Measurements from ENCODE around the gene PRKCH.

- TF ChIP-seq POLR2AphosphoS5 (IDR thresholded peaks at IDR 0.05) (no peak), TAF1 (IDR thresholded peaks at IDR 0.05; ENCODE audit: low read depth) (no peak), REST (IDR thresholded peaks at IDR 0.05; ENCODE audit: borderline replicate concordance) (no peak)
- TF ChIP-seq, protein P1, sequence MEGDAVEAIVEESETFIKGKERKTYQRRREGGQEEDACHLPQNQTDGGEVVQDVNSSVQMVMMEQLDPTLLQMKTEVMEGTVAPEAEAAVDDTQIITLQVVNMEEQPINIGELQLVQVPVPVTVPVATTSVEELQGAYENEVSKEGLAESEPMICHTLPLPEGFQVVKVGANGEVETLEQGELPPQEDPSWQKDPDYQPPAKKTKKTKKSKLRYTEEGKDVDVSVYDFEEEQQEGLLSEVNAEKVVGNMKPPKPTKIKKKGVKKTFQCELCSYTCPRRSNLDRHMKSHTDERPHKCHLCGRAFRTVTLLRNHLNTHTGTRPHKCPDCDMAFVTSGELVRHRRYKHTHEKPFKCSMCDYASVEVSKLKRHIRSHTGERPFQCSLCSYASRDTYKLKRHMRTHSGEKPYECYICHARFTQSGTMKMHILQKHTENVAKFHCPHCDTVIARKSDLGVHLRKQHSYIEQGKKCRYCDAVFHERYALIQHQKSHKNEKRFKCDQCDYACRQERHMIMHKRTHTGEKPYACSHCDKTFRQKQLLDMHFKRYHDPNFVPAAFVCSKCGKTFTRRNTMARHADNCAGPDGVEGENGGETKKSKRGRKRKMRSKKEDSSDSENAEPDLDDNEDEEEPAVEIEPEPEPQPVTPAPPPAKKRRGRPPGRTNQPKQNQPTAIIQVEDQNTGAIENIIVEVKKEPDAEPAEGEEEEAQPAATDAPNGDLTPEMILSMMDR (IDR thresholded peaks at IDR 0.05; ENCODE audit: poor library complexity, severe bottlenecking), result no peak
Measured at GRCh38 chr14:61566537-61567225, 245.3 kb downstream of the PRKCH start.
